Activated T-cell treated with anti-CD3 and anti-CD28 coated beads, Interleukin-2, amount 50 U/mL, for 72 hours (primary cell): ENCODE measurements around the gene TLR2. TPM values are rescaled to one million over a fixed set of nuclear protein-coding genes. Genes with fewer than 3 reads are reported as not detected.

ENCODE experiments used
- ATAC-seq, 2 donors: fragments of 150-1000 bp; cut with Tn5 transposase; replicated peaks in 1 of 2; 2 replicates each; pipeline ENCODE4 v1.10.0; 2021; ENCODE audit warnings: moderate library complexity in 2 of 2, mild to moderate bottlenecking in 1 of 2
- DNase-seq, 2 donors: peaks; one replicate each; pipeline ENCODE4 v3.0.0; 2021 to 2022; ENCODE audit warnings: mixed read lengths in 1 of 2
- H3K27ac Mint-ChIP-seq: one replicate; pipeline ENCODE4 v1.8.0; 2022; ENCODE audit warnings: mild to moderate bottlenecking, moderate library complexity, mixed read lengths
- H3K27me3 Mint-ChIP-seq: one replicate; pipeline ENCODE4 v1.8.0; 2022; ENCODE audit warnings: low read depth, mixed read lengths
- H3K36me3 Mint-ChIP-seq, 2 donors: one replicate each; pipeline ENCODE4 v1.8.0; 2022; ENCODE audit warnings: mixed read lengths in 2 of 2, mild to moderate bottlenecking in 1 of 2; ENCODE audit not compliant: insufficient read depth in 2 of 2
- H3K4me1 Mint-ChIP-seq: one replicate; pipeline ENCODE4 v1.8.0; 2022; ENCODE audit warnings: low read depth, mixed read lengths
- H3K4me3 Mint-ChIP-seq, 2 donors: one replicate each; pipeline ENCODE4 v1.8.0; 2022; ENCODE audit warnings: mild to moderate bottlenecking in 2 of 2, mixed read lengths in 2 of 2, moderate library complexity in 2 of 2
- H3K9me3 Mint-ChIP-seq, 2 donors: one replicate each; pipeline ENCODE4 v1.8.0; 2022; ENCODE audit warnings: mixed read lengths in 2 of 2
- total RNA-seq, 2 donors: library from RNA; stranded (reverse); gene quantifications; one replicate each; pipeline ENCODE4 v1.2.3, GENCODE V29; 2022

TLR2 gene
- total RNA-seq, 2 donors from 2014 or later: 0.70 to 1.4 TPM

- no peak overlapping the region for H3K4me3 Mint-ChIP-seq
- H3K36me3 Mint-ChIP-seq: peaks cover 6 to 9% of the 10 kb centered on the region in 2 donors
- peaks cover 7 to 12% of the 10 kb centered on the region in 2 donors for H3K9me3 Mint-ChIP-seq
- peaks cover 18% of the 10 kb centered on the region for H3K27me3 Mint-ChIP-seq
- ATAC-seq: no peak
- H3K27ac Mint-ChIP-seq: no peak overlapping the region
- DNase-seq: no peak
- H3K4me1 Mint-ChIP-seq: no peaks in the 10 kb centered on the region
These were observed 7.6 kb upstream of the TLR2 start for GRCh38 chr4:153676486-153676885.

DNA sequence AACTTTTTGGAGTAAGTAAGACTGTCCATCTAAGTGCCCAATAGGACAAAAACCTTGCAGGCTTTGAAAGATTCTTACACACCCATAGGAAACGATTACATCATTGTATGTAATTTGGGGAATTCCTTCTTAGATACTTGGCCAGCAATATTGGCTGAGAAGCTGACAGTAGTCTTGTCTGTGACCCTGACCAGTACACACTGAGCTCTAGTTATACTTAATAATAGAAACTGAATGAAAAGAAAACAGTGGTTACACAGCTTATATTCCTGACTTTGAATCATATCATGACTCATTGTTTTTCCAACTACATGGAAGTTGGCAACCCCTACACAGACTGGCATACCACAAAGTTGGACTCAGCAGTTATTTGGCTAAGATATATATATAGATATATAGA, 7.1 kb upstream of the TLR2 start:
- Mint-ChIP-seq H3K27ac (no peak overlapping the region), H3K27me3 (peaks cover 20% of the 10 kb centered on the region), H3K9me3 (peaks cover 7 to 12% of the 10 kb centered on the region in 2 donors), H3K4me1 (no peaks in the 10 kb centered on the region), H3K4me3 (no peak overlapping the region), H3K36me3 (peaks cover 6 to 9% of the 10 kb centered on the region in 2 donors)
- no peak for ATAC-seq
- no peak for DNase-seq

GRCh38 chr4:153679486-153679885, 4.6 kb upstream of the TLR2 start:
- Mint-ChIP-seq H3K9me3 (peaks cover 7 to 9% of the 10 kb centered on the region in 2 donors), H3K36me3 (peaks cover 4 to 9% of the 10 kb centered on the region in 2 donors), H3K27me3 (peaks cover 39% of the 10 kb centered on the region), H3K4me1 (peaks cover 6% of the 10 kb centered on the region), H3K27ac (no peak overlapping the region), H3K4me3 (no peak overlapping the region)
- DNase-seq (no peak), ATAC-seq (no peak)

DNA sequence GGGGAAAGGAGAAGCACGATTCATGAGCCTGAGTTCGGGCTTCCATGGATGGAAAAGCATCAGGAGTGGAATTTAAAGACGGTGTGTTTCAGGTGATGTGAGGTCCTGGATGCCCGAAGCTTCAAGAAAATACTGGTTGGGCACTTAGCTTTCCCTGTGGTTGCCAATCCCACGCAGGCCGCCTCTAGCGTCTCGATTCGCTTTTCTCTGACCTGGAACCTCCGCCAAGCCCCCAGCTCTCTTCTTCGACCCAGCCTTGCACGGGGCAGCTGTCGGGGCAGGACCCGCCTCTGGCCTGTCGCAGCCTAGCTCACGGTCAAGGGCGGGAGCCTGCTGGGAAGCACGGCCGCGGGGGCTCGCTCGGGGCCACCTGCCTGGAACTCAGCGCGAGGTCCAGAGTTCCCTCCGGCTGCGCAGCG, 308 bp upstream of the TLR2 start:
- H3K27ac Mint-ChIP-seq: no peak overlapping the region
- H3K4me1 Mint-ChIP-seq: peaks cover 13% of the 10 kb centered on the region
- ATAC-seq: no peak

DNA sequence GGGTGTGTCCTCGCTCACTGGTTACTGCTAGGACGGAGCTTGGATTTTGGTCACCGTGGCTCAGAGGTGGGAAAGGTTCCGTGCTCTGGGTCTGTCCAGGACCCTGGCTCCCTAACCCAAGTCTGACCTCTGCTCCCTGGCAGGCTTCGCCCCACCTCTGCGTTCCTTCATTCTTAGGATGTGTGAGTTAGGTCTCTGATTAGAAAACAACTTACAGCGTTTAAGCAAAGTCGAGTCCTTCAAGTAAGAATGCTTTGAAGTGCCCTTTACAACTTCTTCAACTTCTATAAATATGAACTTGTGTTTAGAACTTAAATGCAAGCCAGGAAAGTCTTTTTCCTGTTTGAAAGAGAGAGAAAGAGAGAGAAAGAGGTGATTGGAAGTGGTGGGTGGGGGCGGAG, 891 bp downstream of the TLR2 start:
- Mint-ChIP-seq H3K27me3 (peaks cover 33% of the 10 kb centered on the region), H3K4me3 (peak overlapping the region; percentile 86 to 89), H3K36me3 (peaks cover 2 to 11% of the 10 kb centered on the region in 2 donors), H3K4me1 (peaks cover 13% of the 10 kb centered on the region), H3K9me3 (peaks cover 4 to 6% of the 10 kb centered on the region in 2 donors), H3K27ac (peak overlapping the region; percentile 64)
- no peak for DNase-seq
- no peak for ATAC-seq

More for the DNA sequence above, 308 bp upstream of the TLR2 start:
- Mint-ChIP-seq H3K4me3 (peak overlapping the region; percentile 55 to 69), H3K36me3 (peaks cover 1 to 2% of the 10 kb centered on the region in 2 donors), H3K9me3 (peaks cover 1 to 3% of the 10 kb centered on the region in 2 donors), H3K27me3 (peaks cover 37% of the 10 kb centered on the region)
- no peak for DNase-seq

- Mint-ChIP-seq H3K4me3 (no peak overlapping the region), H3K4me1 (no peaks in the 10 kb centered on the region), H3K36me3 (no peaks in the 10 kb centered on the region), H3K27ac (no peak overlapping the region), H3K9me3 (no peaks in the 10 kb centered on the region), H3K27me3 (no peaks in the 10 kb centered on the region)
- no peak for DNase-seq
- ATAC-seq: no peak
These were observed 20.4 kb downstream of the TLR2 start for GRCh38 chr4:153704522-153704921.

- Mint-ChIP-seq H3K4me1 (no peaks in the 10 kb centered on the region), H3K36me3 (no peaks in the 10 kb centered on the region), H3K27ac (no peak overlapping the region), H3K4me3 (no peak overlapping the region), H3K27me3 (no peaks in the 10 kb centered on the region), H3K9me3 (no peaks in the 10 kb centered on the region)
- DNase-seq: no peak
- ATAC-seq: no peak
These were observed 21.8 kb downstream of the TLR2 start for GRCh38 chr4:153705743-153706468.

DNA sequence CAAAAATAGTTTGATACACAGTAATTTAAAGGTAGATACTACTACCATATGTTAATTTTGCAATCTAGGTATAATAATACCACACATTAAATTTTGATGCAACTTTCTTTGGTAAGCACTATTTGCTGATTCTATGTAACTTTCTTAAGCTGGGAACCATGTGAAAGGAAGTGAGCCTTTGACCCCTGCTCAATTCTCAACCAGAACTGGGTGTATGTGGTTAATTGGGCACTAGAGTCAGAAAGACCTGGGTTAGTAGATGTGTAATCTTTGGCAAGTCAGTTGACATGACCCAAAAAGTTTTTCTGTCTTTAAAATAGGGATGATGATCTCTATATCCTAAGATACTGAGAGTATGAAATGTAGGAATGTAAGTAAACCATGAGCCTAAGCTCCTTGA, 22.4 kb downstream of the TLR2 start:
- Mint-ChIP-seq H3K4me1 (no peaks in the 10 kb centered on the region), H3K27me3 (no peaks in the 10 kb centered on the region), H3K9me3 (no peaks in the 10 kb centered on the region), H3K27ac (no peak overlapping the region), H3K4me3 (no peak overlapping the region), H3K36me3 (no peaks in the 10 kb centered on the region)
- DNase-seq (no peak), ATAC-seq (no peak)

DNA sequence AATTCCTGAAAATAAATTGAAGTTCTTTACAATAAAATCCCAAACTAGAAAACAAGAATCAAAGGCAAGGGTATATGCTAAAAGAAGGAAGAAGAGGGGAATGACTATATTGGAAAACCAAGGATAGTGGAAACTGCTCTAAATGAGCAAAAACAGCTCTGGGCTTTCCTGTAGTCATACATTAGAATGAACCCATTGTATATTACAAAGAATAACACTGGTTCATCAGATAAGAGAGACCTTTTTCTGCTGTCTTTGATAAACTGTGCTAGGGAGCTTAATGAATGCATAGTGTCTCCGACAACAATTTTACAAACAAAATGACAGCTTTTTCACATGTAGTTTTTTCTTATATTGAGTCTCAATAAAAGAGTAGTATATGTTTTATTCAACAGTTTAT, 26.6 kb downstream of the TLR2 start:
- H3K27ac Mint-ChIP-seq: no peak overlapping the region
- no peak for ATAC-seq
- DNase-seq: no peak
- H3K9me3 Mint-ChIP-seq: no peaks in the 10 kb centered on the region
- no peak overlapping the region for H3K4me3 Mint-ChIP-seq
- H3K4me1 Mint-ChIP-seq: no peaks in the 10 kb centered on the region
- no peaks in the 10 kb centered on the region for H3K36me3 Mint-ChIP-seq
- H3K27me3 Mint-ChIP-seq: peaks cover 6% of the 10 kb centered on the region

GRCh38 chr4:153713866-153714646, 30.0 kb downstream of the TLR2 start:
- Mint-ChIP-seq H3K4me1 (no peaks in the 10 kb centered on the region), H3K27me3 (peaks cover 8% of the 10 kb centered on the region), H3K4me3 (no peak overlapping the region), H3K36me3 (peaks cover under 1 to 2% of the 10 kb centered on the region in 2 donors), H3K9me3 (peaks cover under 1 to 4% of the 10 kb centered on the region in 2 donors), H3K27ac (no peak overlapping the region)
- ATAC-seq (no peak), DNase-seq (no peak)

DNA sequence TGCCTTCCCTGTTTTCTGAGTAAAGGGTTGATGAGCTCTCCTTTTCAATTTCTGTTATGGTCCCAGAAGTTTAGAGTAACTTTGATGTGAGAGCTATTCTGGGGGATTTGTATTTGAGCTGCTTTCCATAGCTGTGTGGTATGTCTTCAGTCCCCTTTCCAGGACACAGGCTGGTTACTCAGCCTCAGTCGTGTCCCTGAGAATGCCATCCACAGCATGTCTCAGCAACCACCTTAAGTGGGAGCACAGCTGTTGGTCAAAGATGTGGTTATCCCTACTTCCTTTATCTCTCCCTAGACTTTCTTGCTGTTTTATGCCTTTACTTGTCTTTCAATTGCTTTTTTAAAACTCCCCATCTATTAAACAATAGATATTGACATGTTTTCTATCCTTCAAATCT, 38.0 kb downstream of the TLR2 start:
- ATAC-seq (no peak), DNase-seq (no peak)
- Mint-ChIP-seq H3K4me3 (no peak overlapping the region), H3K36me3 (peaks cover 3 to 4% of the 10 kb centered on the region in 2 donors), H3K4me1 (no peaks in the 10 kb centered on the region), H3K9me3 (peaks cover 3 to 5% of the 10 kb centered on the region in 2 donors), H3K27ac (no peak overlapping the region), H3K27me3 (peaks cover 13% of the 10 kb centered on the region)

GRCh38 chr4:153724606-153725005, 40.5 kb downstream of the TLR2 start:
- H3K4me3 Mint-ChIP-seq: no peak overlapping the region
- H3K36me3 Mint-ChIP-seq: no peaks in the 10 kb centered on the region
- ATAC-seq: peak; percentile 88 to 95
- peaks cover 12% of the 10 kb centered on the region for H3K27me3 Mint-ChIP-seq
- no peaks in the 10 kb centered on the region for H3K9me3 Mint-ChIP-seq
- DNase-seq: peak in 1 of 2 donors; percentile 5
- no peak overlapping the region for H3K27ac Mint-ChIP-seq
- no peaks in the 10 kb centered on the region for H3K4me1 Mint-ChIP-seq

- H3K9me3 Mint-ChIP-seq: no peaks in the 10 kb centered on the region
- no peak overlapping the region for H3K27ac Mint-ChIP-seq
- ATAC-seq: peak in 1 of 2 donors; percentile 30
These were observed 41.2 kb downstream of the TLR2 start for GRCh38 chr4:153725136-153725830.

More at GRCh38 chr4:153725136-153725830, 41.2 kb downstream of the TLR2 start:
- Mint-ChIP-seq H3K27me3 (peaks cover 17% of the 10 kb centered on the region), H3K36me3 (no peaks in the 10 kb centered on the region), H3K4me1 (no peaks in the 10 kb centered on the region), H3K4me3 (no peak overlapping the region)
- no peak for DNase-seq
